ENCODE results near the gene CHDH.

- TF ChIP-seq CTCF (IDR thresholded peaks at IDR 0.05; ENCODE audit: low read length), result no peak
- TF ChIP-seq EZH2 (IDR thresholded peaks at IDR 0.05; ENCODE audit: borderline replicate concordance, low read length), result no peak
Measured at GRCh38 chr3:53817211-53817610, 29.0 kb downstream of the CHDH start.
